Neural progenitor cell (in vitro differentiated cells): ENCODE results near the gene SLC10A2. TPM values are rescaled to one million over a fixed set of nuclear protein-coding genes. Genes with fewer than 3 reads are reported as not detected.
"Not testable (repeated sequence)": the region's sequence is repeated elsewhere in the genome, so short reads cannot be mapped to it uniquely, and the experiment has no call there.

Experiments used
- DNase-seq: peaks from one replicate; pipeline ENCODE4 v3.0.0-alpha.2; 2016; ENCODE audit warnings: low spot score
- H2AFZ ChIP-seq: fragments of 200-600 bp; sonication (generic); replicated peaks from 2 replicates; pipeline ENCODE4 v1.6.1; 2016; ENCODE audit warnings: antibody characterized with exemption
- H3F3A ChIP-seq: fragments of 200-600 bp; sonication (generic); 2 replicates; pipeline ENCODE4 v1.6.1; 2016; ENCODE audit warnings: antibody characterized with exemption, low read depth
- H3K27ac ChIP-seq: fragments of 200-600 bp; sonication (generic); 2 replicates; pipeline ENCODE4 v1.5.1; 2016; ENCODE audit warnings: mild to moderate bottlenecking
- H3K27me3 ChIP-seq: fragments of 200-600 bp; sonication (generic); 2 replicates; pipeline ENCODE4 v1.6.1; 2016; ENCODE audit warnings: mild to moderate bottlenecking, moderate library complexity
- H3K36me3 ChIP-seq: fragments of 200-600 bp; sonication (generic); 2 replicates; pipeline ENCODE4 v1.5.1; 2016
- H3K4me1 ChIP-seq: fragments of 200-600 bp; sonication (generic); 2 replicates; pipeline ENCODE4 v1.6.1; 2016; ENCODE audit warnings: mixed run types
- H3K4me2 ChIP-seq: fragments of 200-600 bp; sonication (generic); 2 replicates; pipeline ENCODE4 v1.6.1; 2016
- H3K4me3 ChIP-seq: fragments of 200-600 bp; sonication (generic); 2 replicates; pipeline ENCODE4 v1.5.1; 2016
- H3K79me2 ChIP-seq: fragments of 200-600 bp; sonication (generic); 2 replicates; pipeline ENCODE4 v1.6.1; 2016; ENCODE audit warnings: low read depth
- H3K9ac ChIP-seq: fragments of 200-600 bp; sonication (generic); 2 replicates; pipeline ENCODE4 v1.6.1; 2016
- H3K9me3 ChIP-seq: fragments of 200-600 bp; sonication (generic); 2 replicates; pipeline ENCODE4 v1.5.1; 2016; ENCODE audit warnings: low read depth
- H4K20me1 ChIP-seq: fragments of 200-600 bp; sonication (generic); 2 replicates; pipeline ENCODE4 v1.6.1; 2016; ENCODE audit warnings: low read depth
- H3K27ac Mint-ChIP-seq: 3 replicates; pipeline ENCODE4 v1.8.0; 2021; ENCODE audit warnings: mixed read lengths
- H3K27me3 Mint-ChIP-seq: 2 replicates; pipeline ENCODE4 v1.8.0; 2022; ENCODE audit warnings: low read depth, mild to moderate bottlenecking, inconsistent platforms, moderate library complexity, mixed read lengths; ENCODE audit not compliant: insufficient read depth
- H3K36me3 Mint-ChIP-seq: 3 replicates; pipeline ENCODE4 v1.8.0; 2021; ENCODE audit warnings: mixed read lengths
- H3K4me1 Mint-ChIP-seq: 3 replicates; pipeline ENCODE4 v1.8.0; 2021; ENCODE audit warnings: mixed read lengths
- H3K4me3 Mint-ChIP-seq: 3 replicates; pipeline ENCODE4 v1.8.0; 2021; ENCODE audit warnings: mild to moderate bottlenecking, moderate library complexity, mixed read lengths
- H3K9me3 Mint-ChIP-seq: 3 replicates; pipeline ENCODE4 v1.8.0; 2020; ENCODE audit warnings: mixed read lengths
- CTCF ChIP-seq: fragments of 200-600 bp; sonication (generic); IDR thresholded peaks from 2 replicates; pipeline ENCODE4 v1.5.1; 2017; ENCODE audit warnings: antibody characterized with exemption, mild to moderate bottlenecking
- EZH2 ChIP-seq: fragments of 200-600 bp; sonication (generic); IDR thresholded peaks from 2 replicates; pipeline ENCODE4 v1.6.1; 2017; ENCODE audit warnings: antibody characterized with exemption, mild to moderate bottlenecking, moderate library complexity
- EZH2phosphoT487 ChIP-seq: fragments of 200-600 bp; sonication (generic); IDR thresholded peaks from 2 replicates; pipeline ENCODE4 v1.6.1; 2017; ENCODE audit warnings: antibody characterized with exemption
- total RNA-seq: library from RNA; depleted of rRNA; stranded (reverse); fragments of >200 nt; gene quantifications from 2 replicates; pipeline ENCODE4 v1.2.3, GENCODE V29; 2015; ENCODE audit warnings: low replicate concordance

The SLC10A2 gene
- total RNA-seq, 1 donor from 2014 or later = not detected

DNA sequence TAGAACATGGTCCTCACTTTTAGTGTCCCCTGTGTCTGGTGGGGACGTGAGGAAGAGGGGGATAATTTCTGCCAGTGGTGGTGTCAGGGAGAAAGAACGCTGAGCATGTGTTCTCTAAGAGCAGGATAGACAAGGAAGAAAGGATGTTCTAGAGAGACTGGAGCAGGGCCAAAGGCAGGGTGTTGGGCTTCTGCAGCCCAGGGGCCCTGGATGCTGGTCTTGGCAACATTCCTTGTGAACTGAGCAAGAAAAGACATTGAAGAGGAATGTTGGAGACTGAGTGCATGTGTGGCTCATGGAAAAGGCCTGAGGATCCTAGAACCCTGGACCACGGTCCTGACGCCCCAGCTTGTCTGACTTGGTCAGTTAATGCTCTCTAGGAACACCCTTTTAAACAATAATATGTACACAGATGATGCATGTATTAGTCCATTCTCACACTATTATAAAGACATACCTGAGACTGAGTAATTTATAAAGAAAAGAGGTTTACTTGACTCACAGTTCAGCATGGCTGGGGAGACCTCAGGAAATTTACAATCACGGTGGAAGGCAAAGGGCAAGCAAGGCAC is 33.6 kb upstream of the SLC10A2 start:
- TF ChIP-seq EZH2phosphoT487 (no peak), CTCF (no peak), EZH2 (no peak)
- no peaks in the 10 kb centered on the region for H3K36me3 Mint-ChIP-seq

GRCh38 chr13:103098535-103098934 is 32.3 kb upstream of the SLC10A2 start:
- Histone ChIP-seq H3K27ac (no peak overlapping the region), H3K4me1 (no peaks in the 10 kb centered on the region), H3K36me3 (peaks cover 4% of the 10 kb centered on the region), H3K79me2 (no peaks in the 10 kb centered on the region), H4K20me1 (no peaks in the 10 kb centered on the region), H3K27me3 (no peaks in the 10 kb centered on the region), H3K9ac (no peak overlapping the region), H3K4me2 (no peak overlapping the region), H3F3A (no peaks in the 10 kb centered on the region), H3K4me3 (no peak overlapping the region), H3K9me3 (peaks cover 3% of the 10 kb centered on the region), H2AFZ (no peak overlapping the region)
- H3K4me3 Mint-ChIP-seq = no peak overlapping the region
- no peak overlapping the region for H3K27ac Mint-ChIP-seq
- DNase-seq = no peak
- H3K9me3 Mint-ChIP-seq = peaks cover 9% of the 10 kb centered on the region
- H3K4me1 Mint-ChIP-seq = no peaks in the 10 kb centered on the region
- no peak for TF ChIP-seq EZH2phosphoT487
- TF ChIP-seq CTCF = no peak
- TF ChIP-seq EZH2 = no peak
- no peaks in the 10 kb centered on the region for H3K27me3 Mint-ChIP-seq
- H3K36me3 Mint-ChIP-seq = no peaks in the 10 kb centered on the region

More for the DNA sequence above, 33.6 kb upstream of the SLC10A2 start:
- Histone ChIP-seq H3K9ac (no peak overlapping the region), H2AFZ (no peak overlapping the region), H3K27me3 (no peaks in the 10 kb centered on the region), H3K36me3 (no peaks in the 10 kb centered on the region), H4K20me1 (no peaks in the 10 kb centered on the region), H3K27ac (no peak overlapping the region), H3F3A (no peaks in the 10 kb centered on the region), H3K4me3 (no peak overlapping the region), H3K4me2 (no peak overlapping the region), H3K9me3 (no peaks in the 10 kb centered on the region), H3K4me1 (no peaks in the 10 kb centered on the region), H3K79me2 (no peaks in the 10 kb centered on the region)
- Mint-ChIP-seq H3K4me3 (no peak overlapping the region), H3K27me3 (no peaks in the 10 kb centered on the region), H3K27ac (no peak overlapping the region), H3K4me1 (no peaks in the 10 kb centered on the region), H3K9me3 (peaks cover 5% of the 10 kb centered on the region)
- DNase-seq = no peak

- H3K9me3 ChIP-seq = peaks cover 7% of the 10 kb centered on the region
- H3K9ac ChIP-seq = no peak overlapping the region
- H3K4me2 ChIP-seq = no peak overlapping the region
- no peaks in the 10 kb centered on the region for H3F3A ChIP-seq
- H3K27me3 Mint-ChIP-seq = no peaks in the 10 kb centered on the region
- H3K4me3 Mint-ChIP-seq = no peak overlapping the region
- no peak overlapping the region for H3K4me3 ChIP-seq
- TF ChIP-seq EZH2phosphoT487 (no peak), CTCF (no peak), EZH2 (no peak)
- peaks cover 19% of the 10 kb centered on the region for H3K9me3 Mint-ChIP-seq
- no peak overlapping the region for H3K27ac ChIP-seq
- H3K36me3 Mint-ChIP-seq = no peaks in the 10 kb centered on the region
- no peaks in the 10 kb centered on the region for H3K79me2 ChIP-seq
- peaks cover 4% of the 10 kb centered on the region for H3K36me3 ChIP-seq
- no peaks in the 10 kb centered on the region for H4K20me1 ChIP-seq
- DNase-seq = no peak
- no peak overlapping the region for H3K27ac Mint-ChIP-seq
- H2AFZ ChIP-seq = no peak overlapping the region
- no peaks in the 10 kb centered on the region for H3K27me3 ChIP-seq
- no peaks in the 10 kb centered on the region for H3K4me1 Mint-ChIP-seq
- H3K4me1 ChIP-seq = no peaks in the 10 kb centered on the region
These were observed 31.2 kb upstream of the SLC10A2 start for GRCh38 chr13:103097366-103097928.

DNA sequence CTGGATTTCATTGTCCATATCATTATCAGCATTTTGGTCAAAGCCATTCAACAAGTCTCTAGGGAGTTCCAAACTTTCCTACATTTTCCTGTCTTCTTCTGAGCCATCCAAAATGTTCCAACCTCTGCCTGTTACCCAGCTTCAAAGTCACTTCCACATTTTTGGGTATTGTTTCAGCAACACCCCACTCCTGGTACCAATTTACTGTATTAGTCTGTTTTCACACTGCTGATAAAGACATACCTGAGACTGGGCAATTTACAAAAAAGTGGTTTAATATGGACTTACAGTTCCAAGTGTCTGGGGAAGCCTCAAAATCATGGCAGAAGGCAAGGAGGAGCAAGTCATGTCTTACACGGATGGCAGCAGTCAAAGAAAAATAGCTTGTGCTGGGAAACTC is 27.4 kb upstream of the SLC10A2 start:
- not testable (repeated sequence) for H3F3A ChIP-seq, H2AFZ ChIP-seq, H3K27ac Mint-ChIP-seq, H4K20me1 ChIP-seq, H3K4me3 Mint-ChIP-seq, H3K79me2 ChIP-seq, H3K4me1 ChIP-seq, H3K27ac ChIP-seq, H3K4me1 Mint-ChIP-seq, H3K4me2 ChIP-seq, H3K36me3 Mint-ChIP-seq, H3K36me3 ChIP-seq, H3K9ac ChIP-seq, DNase-seq, H3K27me3 Mint-ChIP-seq, H3K27me3 ChIP-seq, H3K4me3 ChIP-seq
- H3K9me3 ChIP-seq = peaks cover 14% of the 10 kb centered on the region
- peaks cover 32% of the 10 kb centered on the region for H3K9me3 Mint-ChIP-seq
